ENCODE results near the gene AUH.

DNA sequence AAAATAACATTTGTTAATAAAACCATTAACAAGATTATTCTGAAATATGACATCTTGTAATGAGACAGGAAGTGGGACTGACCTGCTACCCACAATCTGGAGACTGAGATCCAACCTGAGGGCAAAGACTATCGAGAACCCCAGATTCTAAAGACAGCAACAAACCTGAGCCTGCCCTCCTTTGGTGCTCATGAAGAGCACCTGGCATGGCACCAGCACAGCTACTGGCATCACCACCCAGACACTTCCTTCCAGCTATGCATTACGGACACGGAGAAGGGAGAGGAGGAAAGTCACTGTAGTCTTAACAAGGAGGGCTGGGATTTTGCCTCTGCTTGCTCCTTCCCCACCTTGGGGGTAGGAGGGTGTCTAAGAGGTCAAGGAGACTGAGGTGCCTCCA, 105.5 kb downstream of the AUH start:
- TF ChIP-seq CTCF (IDR thresholded peaks at IDR 0.05), result no peak
- TF ChIP-seq POLR2AphosphoS5 (IDR thresholded peaks at IDR 0.05), result no peak
- no peak for TF ChIP-seq POLR2A (IDR thresholded peaks at IDR 0.05)
